Spleen (tissue), 7 donors: ENCODE data around the gene BAIAP2L1.

Experiments
- CTCF ChIP-seq, 11 experiments: fragments of 200-600 bp in 7 of 11; fragments of 450-650 bp in 4 of 11; sonication (generic) in 4 of 11; IDR thresholded peaks in 8 of 11; conservative IDR thresholded peaks in 3 of 11; 1 replicate in 7 of 11; 2 replicates in 4 of 11; pipeline versions ENCODE4 v1.4.0 to v1.8.0; 2016 to 2021; ENCODE audit warnings: antibody characterized with exemption in 11 of 11, inconsistent platforms in 4 of 11, mild to moderate bottlenecking in 1 of 11
- POLR2A ChIP-seq, 3 donors: fragments of 450-650 bp; IDR thresholded peaks; one replicate each; pipeline ENCODE4 v1.5.1; 2017; ENCODE audit warnings: antibody characterized with exemption in 3 of 3, mild to moderate bottlenecking in 1 of 3
- donor health status: DM: no; HTN: no; CAD: no; lungs with moderate emphysema.
- donor health status: DM: no; HTN: no; CAD: no.
- donor health status: DM: no; HTN: no; CAD: no.

- TF ChIP-seq POLR2A (IDR thresholded peaks at IDR 0.05), result no peak
- no peak for TF ChIP-seq CTCF (IDR thresholded peaks at IDR 0.05 in 8 of 11, conservative IDR thresholded peaks at IDR 0.05 in 3 of 11)
Observed at GRCh38 chr7:98354052-98354451, 46.8 kb downstream of the BAIAP2L1 start.
